ENCODE data around the gene ZSWIM8.

- TF ChIP-seq RCOR1 (conservative IDR thresholded peaks at IDR 0.05; ENCODE audit: low read depth, low read length) (no peak), CEBPZ (IDR thresholded peaks at IDR 0.05; ENCODE audit: low read depth, low read length) (no peak)
Measured at GRCh38 chr10:73847031-73847430, 61.6 kb downstream of the ZSWIM8 start.

Measured in GM12878 (cell line).